Right lobe of liver (tissue), 4 donors: ENCODE results near the gene DIAPH2.

ENCODE experiments used
- CTCF ChIP-seq, 4 donors: fragments of 200-600 bp in 3 of 4; fragments of 450-650 bp in 1 of 4; IDR thresholded peaks; one replicate each; pipeline versions ENCODE4 v1.5.1 to v1.8.0; 2016 to 2022; ENCODE audit warnings: antibody characterized with exemption in 4 of 4, mild to moderate bottlenecking in 2 of 4
- POLR2A ChIP-seq: fragments of 450-650 bp; IDR thresholded peaks from one replicate; pipeline ENCODE4 v1.6.1; 2017; ENCODE audit warnings: antibody characterized with exemption, mild to moderate bottlenecking
- donor health status: DM: no; HTN: no; CAD: no.
- donor health status: DM: no; HTN: no; CAD: no.
- donor health status: DM: no; HTN: yes; CAD: no.

- no peak for TF ChIP-seq POLR2A
- no peak for TF ChIP-seq CTCF (IDR thresholded peaks at IDR 0.05)
Observed at GRCh38 chrX:97399400-97399799, 714.8 kb downstream of the DIAPH2 start.
